Measurements from ENCODE around the gene PCIF1. TPM values are rescaled to one million over a fixed set of nuclear protein-coding genes. Genes with fewer than 3 reads are reported as not detected.

Gene PCIF1
- total RNA-seq, 4 donors from 2014 or later: 32.1 to 51.2 (median 37.0) TPM

DNA sequence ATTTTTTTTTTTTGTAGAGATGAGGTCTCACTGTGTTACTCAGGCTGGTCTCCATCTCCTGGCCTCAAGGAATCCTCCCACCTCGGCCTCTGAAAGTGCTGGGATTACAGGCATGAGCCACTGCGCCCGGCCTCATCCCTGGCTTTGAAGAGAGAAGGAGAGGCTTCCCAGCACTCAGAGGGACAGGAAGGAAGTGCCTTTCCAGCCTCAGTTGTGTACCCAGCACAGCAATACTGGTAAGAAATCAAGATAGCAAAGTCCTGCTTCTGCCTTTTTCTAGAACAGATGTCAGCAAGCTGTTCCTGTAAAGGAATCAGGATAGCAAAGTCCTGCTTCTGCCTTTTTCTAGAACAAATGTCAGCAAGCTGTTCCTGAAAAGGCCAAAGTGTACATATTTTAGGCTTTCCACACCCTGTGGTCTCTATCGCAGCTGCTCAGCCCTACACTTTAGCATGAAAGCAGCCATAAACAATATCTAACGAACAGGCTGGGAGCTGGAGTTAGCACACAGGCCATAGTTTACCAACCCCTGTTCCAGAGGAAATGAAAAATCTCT lies 16.2 kb upstream of the PCIF1 start:
- no peak overlapping the region for H3K4me3 ChIP-seq
- no peaks in the 10 kb centered on the region for H3K9me3 ChIP-seq
- in situ Hi-C loops (cut with MboI; ENCODE audit: low sequenced_read_pairs in 4 of 4): no loop called here
- H3K36me3 ChIP-seq: no peaks in the 10 kb centered on the region
- DNase-seq: no peak
- intact Hi-C loops (cut with DNase I; ENCODE audit: low total_unique reads): no loop called here
- H3K27ac ChIP-seq: peak overlapping the region; percentile 59 to 67 (median 64)
- ATAC-seq: peak in 1 of 2 donors; percentile 45
- TF ChIP-seq POLR2A (IDR thresholded peaks at IDR 0.05): no peak
- TF ChIP-seq, protein P1, sequence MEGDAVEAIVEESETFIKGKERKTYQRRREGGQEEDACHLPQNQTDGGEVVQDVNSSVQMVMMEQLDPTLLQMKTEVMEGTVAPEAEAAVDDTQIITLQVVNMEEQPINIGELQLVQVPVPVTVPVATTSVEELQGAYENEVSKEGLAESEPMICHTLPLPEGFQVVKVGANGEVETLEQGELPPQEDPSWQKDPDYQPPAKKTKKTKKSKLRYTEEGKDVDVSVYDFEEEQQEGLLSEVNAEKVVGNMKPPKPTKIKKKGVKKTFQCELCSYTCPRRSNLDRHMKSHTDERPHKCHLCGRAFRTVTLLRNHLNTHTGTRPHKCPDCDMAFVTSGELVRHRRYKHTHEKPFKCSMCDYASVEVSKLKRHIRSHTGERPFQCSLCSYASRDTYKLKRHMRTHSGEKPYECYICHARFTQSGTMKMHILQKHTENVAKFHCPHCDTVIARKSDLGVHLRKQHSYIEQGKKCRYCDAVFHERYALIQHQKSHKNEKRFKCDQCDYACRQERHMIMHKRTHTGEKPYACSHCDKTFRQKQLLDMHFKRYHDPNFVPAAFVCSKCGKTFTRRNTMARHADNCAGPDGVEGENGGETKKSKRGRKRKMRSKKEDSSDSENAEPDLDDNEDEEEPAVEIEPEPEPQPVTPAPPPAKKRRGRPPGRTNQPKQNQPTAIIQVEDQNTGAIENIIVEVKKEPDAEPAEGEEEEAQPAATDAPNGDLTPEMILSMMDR (IDR thresholded peaks at IDR 0.05 in 4 of 5, conservative IDR thresholded peaks at IDR 0.05 in 1 of 5): no peak
- H3K4me1 ChIP-seq: peaks cover 0 to 16% of the 10 kb centered on the region in 2 donors
- no peaks in the 10 kb centered on the region for H3K27me3 ChIP-seq

DNA sequence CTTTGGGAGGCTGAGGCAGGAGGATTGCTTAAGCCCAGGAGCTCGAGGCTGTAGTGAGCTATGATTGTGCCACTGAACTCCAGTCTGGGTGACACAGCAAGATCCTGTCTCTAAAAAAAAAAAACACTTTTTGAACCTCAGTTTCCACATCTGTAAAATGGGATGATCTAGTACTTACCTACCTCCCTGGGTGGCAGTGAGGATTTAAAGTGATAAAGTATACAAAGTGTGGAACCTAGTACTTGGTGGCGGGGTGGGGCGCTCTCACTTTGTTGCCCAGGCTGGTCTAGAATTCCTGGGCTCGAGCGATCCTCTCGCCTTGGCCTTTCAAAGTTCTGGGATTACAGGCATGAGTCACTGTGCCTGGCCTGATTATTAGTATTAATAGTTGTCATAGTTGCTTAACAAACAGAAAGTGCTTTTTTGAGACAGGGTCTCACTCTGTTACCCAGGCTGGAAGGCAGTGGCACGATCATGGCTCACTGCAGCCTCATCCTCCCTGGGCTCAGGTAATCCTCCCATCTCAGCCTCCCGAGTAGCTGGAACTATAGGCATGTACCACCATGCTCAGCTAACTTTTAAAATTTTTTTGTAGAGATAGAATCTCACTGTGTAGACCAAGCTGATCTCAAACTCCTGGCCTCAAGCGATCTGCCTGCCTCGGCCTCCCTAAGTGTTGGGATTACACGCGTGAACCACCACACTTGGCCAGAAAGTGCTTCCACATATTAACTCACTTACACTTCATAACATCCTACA lies 15.5 kb upstream of the PCIF1 start:
- intact Hi-C loops (cut with DNase I; ENCODE audit: low total_unique reads) (no loop called here), in situ Hi-C loops (cut with MboI; ENCODE audit: low sequenced_read_pairs in 4 of 4) (no loop called here)
- Histone ChIP-seq H3K27ac (peak overlapping the region; percentile 59 to 67 (median 64)), H3K9me3 (no peaks in the 10 kb centered on the region), H3K4me3 (no peak overlapping the region), H3K4me1 (peaks cover 5 to 21% of the 10 kb centered on the region in 2 donors), H3K36me3 (no peaks in the 10 kb centered on the region), H3K27me3 (no peaks in the 10 kb centered on the region)
- ATAC-seq (peak in 1 of 2 donors; percentile 8), DNase-seq (no peak)
- TF ChIP-seq, protein P1 (IDR thresholded peaks at IDR 0.05 in 4 of 5, conservative IDR thresholded peaks at IDR 0.05 in 1 of 5): no peak
- no peak for TF ChIP-seq POLR2A (IDR thresholded peaks at IDR 0.05)

DNA sequence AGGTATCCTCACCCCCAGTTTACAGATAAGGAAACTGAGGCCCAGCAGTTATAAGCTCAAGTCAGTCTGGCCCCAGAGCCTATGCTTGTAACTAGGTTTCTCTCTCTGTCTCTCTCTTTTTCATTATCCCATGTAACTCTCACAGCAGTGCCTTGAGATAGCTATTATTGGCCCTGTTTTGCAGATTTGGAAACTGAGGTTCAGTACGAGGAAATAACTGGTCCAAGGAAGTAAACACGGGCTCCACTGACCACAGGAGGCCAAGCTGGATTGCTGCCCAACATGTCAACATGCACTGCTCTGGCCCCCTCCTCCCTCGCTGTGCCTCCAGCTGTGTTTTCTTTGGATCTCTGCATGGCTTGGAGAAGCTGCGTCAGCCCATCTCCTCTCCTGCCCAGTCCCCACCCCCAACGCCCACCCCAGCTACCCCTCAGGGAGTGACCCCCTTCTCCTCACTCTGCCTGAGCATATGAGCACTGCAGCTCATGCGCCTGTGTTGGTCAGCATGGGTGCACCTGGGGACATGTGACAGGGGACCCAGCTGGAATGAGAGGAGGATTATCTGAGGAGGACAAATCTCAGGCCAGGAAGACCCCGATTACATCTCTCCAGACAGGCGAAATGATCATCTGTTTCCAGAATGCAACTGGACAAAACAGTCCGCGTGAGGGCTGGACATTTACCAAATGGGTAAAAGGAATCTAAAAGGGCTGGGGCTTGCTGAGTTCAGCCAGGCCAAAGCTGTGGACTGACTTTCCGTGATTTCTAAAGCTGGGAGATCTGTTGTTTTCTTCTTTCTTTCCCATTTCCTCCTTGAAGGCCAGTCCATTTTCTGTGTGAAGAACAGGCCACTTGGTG lies 14.7 kb upstream of the PCIF1 start:
- Histone ChIP-seq H3K27ac (peak overlapping the region; percentile 59 to 67 (median 64)), H3K4me3 (no peak overlapping the region), H3K36me3 (no peaks in the 10 kb centered on the region), H3K27me3 (no peaks in the 10 kb centered on the region), H3K9me3 (no peaks in the 10 kb centered on the region), H3K4me1 (peaks cover 11 to 29% of the 10 kb centered on the region in 2 donors)
- DNase-seq: peak; percentile 62 to 73
- intact Hi-C loops (cut with DNase I; ENCODE audit: low total_unique reads) (no loop called here), in situ Hi-C loops (cut with MboI; ENCODE audit: low sequenced_read_pairs in 4 of 4) (no loop called here)
- TF ChIP-seq, protein P1 (IDR thresholded peaks at IDR 0.05 in 4 of 5, conservative IDR thresholded peaks at IDR 0.05 in 1 of 5): no peak
- no peak for TF ChIP-seq POLR2A (IDR thresholded peaks at IDR 0.05)
- ATAC-seq: peak; percentile 35 to 55

DNA sequence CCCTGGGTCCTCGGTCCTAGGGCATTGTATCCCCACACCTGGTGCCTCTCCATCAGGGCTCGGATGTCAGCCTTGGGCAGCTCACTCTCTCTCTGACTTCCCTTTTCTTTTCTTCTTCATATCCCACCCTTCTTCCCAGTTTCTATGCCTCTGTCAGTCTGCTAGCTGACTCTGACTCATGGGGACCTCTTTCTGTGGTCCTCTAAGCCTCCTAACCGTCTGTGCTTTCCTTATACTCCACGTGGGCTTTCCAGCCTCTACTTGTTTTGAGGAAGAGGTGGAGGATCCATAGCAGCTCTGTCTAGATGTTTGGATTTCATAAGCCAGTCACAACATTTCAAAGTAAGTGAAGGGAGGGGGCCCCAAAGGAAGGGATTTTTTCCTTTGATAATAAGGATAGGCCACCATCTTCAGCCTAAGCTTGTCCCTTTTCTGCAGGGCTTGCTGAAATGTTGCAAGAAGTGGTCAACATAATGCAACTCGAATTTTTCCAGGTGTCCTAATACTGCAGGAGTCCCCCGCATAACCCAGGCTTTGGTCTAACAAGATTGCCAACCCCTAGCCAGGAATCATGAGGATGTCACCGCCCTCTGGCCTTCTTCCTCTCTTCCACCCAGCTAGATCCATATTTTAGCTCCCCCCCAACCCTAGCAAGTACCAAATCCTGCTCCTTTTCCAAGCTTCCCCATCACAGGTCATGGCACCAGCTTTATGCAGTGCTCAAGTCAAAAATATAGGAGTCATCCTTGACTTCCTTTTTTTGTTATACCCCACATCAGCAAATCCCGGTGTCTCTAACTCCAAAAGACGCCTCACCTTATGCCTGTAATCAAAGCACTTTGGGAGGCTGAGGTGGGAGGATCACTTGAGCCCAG lies 13.8 kb upstream of the PCIF1 start:
- DNase-seq (no peak), ATAC-seq (no peak)
- intact Hi-C loops (cut with DNase I; ENCODE audit: low total_unique reads) (no loop called here), in situ Hi-C loops (cut with MboI; ENCODE audit: low sequenced_read_pairs in 4 of 4) (no loop called here)
- Histone ChIP-seq H3K27ac (peak overlapping the region; percentile 59 to 67 (median 64)), H3K27me3 (no peaks in the 10 kb centered on the region), H3K4me3 (no peak overlapping the region), H3K36me3 (no peaks in the 10 kb centered on the region), H3K9me3 (no peaks in the 10 kb centered on the region), H3K4me1 (peaks cover 11 to 29% of the 10 kb centered on the region in 2 donors)
- TF ChIP-seq, protein P1 (IDR thresholded peaks at IDR 0.05 in 4 of 5, conservative IDR thresholded peaks at IDR 0.05 in 1 of 5): no peak

Measured in gastrocnemius medialis (tissue), 4 donors.